Activated CD4-positive, alpha-beta memory T cell treated with anti-CD3 and anti-CD28 coated beads for 36 hours (primary cell): ENCODE results near the gene PLCH1. TPM values are rescaled to one million over a fixed set of nuclear protein-coding genes. Genes with fewer than 3 reads are reported as not detected.
A peak's percentile ranks its signal among the peaks of the same experiment; 100 is the strongest.

Experiments used
- CTCF ChIA-PET: fragments of 350-600 bp; sonication (Branson Sonifier 250); formaldehyde crosslinking; loops from one replicate; lab custom pipeline; 2021; ENCODE audit warnings: antibody characterized with exemption, inconsistent platforms; lab: Charles Lee
- POLR2A ChIA-PET: fragments of 350-600 bp; sonication (Branson Sonifier 250); formaldehyde crosslinking; loops from one replicate; lab custom pipeline; 2021; ENCODE audit warnings: antibody characterized with exemption; lab: Charles Lee
- DNase-seq: peaks from one replicate; pipeline ENCODE4 v3.0.0-alpha.2; 2020
- H3K27ac Mint-ChIP-seq: one replicate; pipeline ENCODE4 v1.8.0; 2021; ENCODE audit warnings: mixed read lengths
- H3K27me3 Mint-ChIP-seq: one replicate; pipeline ENCODE4 v1.8.0; 2021; ENCODE audit warnings: mixed read lengths
- H3K36me3 Mint-ChIP-seq: one replicate; pipeline ENCODE4 v1.8.0; 2021; ENCODE audit warnings: mixed read lengths
- H3K4me1 Mint-ChIP-seq: one replicate; pipeline ENCODE4 v1.8.0; 2021; ENCODE audit warnings: low read depth, mixed read lengths
- H3K4me3 Mint-ChIP-seq: one replicate; pipeline ENCODE4 v1.8.0; 2021; ENCODE audit warnings: mild to moderate bottlenecking, mixed read lengths
- H3K9me3 Mint-ChIP-seq: one replicate; pipeline ENCODE4 v1.8.0; 2021; ENCODE audit warnings: mixed read lengths
- intact Hi-C: fragments of 100-400 bp; cut with micrococcal nuclease; formaldehyde crosslinking; loops from one replicate; pipeline ENCODE4 v1.15.1; 2023
- total RNA-seq, 2 experiments: library from RNA; stranded (reverse); gene quantifications; one replicate each; pipeline ENCODE4 v1.2.3, GENCODE V29; 2021

Gene PLCH1
- total RNA-seq, 2 experiments from 2014 or later: 0.10 to 0.12 TPM

DNA sequence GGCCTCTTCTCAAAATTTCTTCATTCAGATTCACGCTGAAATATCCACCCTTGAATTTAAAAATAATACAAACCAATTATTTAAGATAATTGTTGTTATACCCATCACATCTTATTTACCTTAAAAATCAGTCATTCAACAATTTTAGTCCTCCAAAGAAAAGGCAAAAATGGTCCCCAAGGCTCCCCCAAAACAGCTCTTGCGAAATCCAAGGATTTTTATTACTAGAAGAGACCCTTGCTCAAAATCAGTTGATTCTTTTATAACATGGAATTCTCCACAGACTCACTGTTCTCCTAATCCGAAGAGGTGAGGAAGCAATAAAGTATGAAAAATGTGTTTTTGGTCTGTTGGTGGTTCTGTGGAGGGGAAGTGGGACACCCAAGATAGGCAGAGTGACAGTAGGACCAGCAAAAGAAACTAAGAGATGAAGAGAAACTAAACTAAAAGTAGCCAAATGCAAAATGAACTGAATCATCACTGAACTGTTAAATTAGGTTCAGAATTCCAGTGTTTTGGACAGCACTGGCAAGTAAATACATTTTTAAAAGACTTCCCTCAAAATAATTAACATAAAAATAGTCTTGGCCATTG, 19.1 kb upstream of the PLCH1 start:
- CTCF ChIA-PET: interaction anchor here (1.1 kb wide), 1 partner anchor 42 kb away, joined by 3 read pairs; the partner anchor contains the start of gene C3orf33
- H3K27ac Mint-ChIP-seq: no peak overlapping the region
- H3K4me1 Mint-ChIP-seq: peaks cover 6% of the 10 kb centered on the region
- peaks cover 9% of the 10 kb centered on the region for H3K36me3 Mint-ChIP-seq
- intact Hi-C loops: no loop called here
- DNase-seq: no peak
- no peak overlapping the region for H3K4me3 Mint-ChIP-seq
- no peaks in the 10 kb centered on the region for H3K9me3 Mint-ChIP-seq
- POLR2A ChIA-PET: no interaction called here
- H3K27me3 Mint-ChIP-seq: no peaks in the 10 kb centered on the region

DNA sequence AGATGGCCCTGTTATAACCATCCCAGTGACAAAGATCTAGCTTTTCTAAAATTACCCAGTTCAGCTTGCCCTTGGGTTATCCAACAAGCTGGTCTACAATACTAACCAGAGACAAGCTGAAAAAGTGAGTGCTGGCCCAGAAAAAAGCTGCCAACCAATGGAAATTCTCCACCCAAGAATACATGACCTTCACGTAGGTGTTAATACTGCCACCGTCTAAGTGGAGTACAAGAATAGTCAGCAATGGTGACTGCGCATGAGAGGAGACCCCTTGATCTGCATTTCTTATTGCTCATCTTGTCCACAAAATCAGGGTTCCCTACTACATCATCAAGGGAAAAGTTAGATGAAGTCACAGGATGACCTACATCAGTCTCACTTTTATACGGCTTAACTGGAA, 15.8 kb upstream of the PLCH1 start:
- H3K27ac Mint-ChIP-seq: no peak overlapping the region
- peaks cover 4% of the 10 kb centered on the region for H3K36me3 Mint-ChIP-seq
- no peaks in the 10 kb centered on the region for H3K4me1 Mint-ChIP-seq
- H3K27me3 Mint-ChIP-seq: no peaks in the 10 kb centered on the region
- ChIA-PET POLR2A (no interaction called here), CTCF (interaction anchor here (0.7 to 1.9 kb wide), 2 partner anchors 12 to 45 kb away, joined by 3 to 6 read pairs; partner anchors contain the start of gene C3orf33)
- no peak overlapping the region for H3K4me3 Mint-ChIP-seq
- intact Hi-C loops: no loop called here
- no peak for DNase-seq
- H3K9me3 Mint-ChIP-seq: no peaks in the 10 kb centered on the region

DNA sequence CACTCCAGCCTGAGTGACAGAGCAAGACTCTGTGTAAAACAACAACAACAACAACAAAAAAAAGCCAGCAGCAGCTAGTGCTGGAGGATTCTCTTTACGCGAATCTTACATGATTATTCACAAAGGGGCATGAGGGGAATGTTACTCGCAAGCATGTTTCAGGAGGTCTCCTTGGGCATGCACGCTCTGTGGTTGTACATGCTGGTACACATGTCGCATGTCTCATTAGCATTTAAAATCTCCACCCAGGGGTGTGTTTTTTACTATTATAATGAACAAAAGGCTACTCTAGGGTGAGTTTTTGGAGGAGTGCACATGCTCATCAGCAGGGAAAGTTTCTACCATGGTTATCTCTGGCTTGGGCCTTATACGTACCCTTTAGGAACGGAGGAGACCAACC, 12.7 kb upstream of the PLCH1 start:
- Mint-ChIP-seq H3K27ac (no peak overlapping the region), H3K9me3 (no peaks in the 10 kb centered on the region), H3K36me3 (no peaks in the 10 kb centered on the region), H3K27me3 (no peaks in the 10 kb centered on the region), H3K4me1 (no peaks in the 10 kb centered on the region), H3K4me3 (no peak overlapping the region)
- CTCF ChIA-PET: no interaction called here
- POLR2A ChIA-PET: no interaction called here
- no peak for DNase-seq
- intact Hi-C loops: no loop called here

DNA sequence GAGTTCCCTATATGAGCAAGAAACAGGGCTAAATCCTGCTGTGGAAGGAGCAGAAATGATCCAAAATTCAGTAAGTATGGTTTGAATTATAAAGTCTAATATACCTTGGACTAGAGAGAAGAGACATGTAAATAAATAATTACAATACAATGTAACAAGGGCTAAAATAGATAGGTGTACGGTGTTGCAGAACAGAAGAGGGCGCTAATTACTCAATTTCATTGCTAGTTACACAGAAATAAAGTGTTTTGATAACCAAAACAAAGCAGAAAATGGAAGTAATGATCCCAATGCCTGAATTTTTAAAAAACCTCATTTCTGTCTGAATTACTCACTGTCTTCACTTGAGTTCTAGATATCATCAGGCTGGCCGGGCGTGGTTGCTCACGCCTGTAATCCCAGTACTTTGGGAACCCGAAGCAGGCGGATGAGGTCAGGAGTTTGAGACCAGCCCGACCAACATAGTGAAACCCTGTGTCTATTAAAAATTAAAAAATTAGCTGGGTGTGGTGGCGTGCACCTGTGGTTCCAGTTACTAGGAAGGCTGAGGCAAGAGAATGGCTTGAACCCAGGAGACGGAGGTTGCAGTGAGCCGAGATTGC, 8.3 kb upstream of the PLCH1 start:
- Mint-ChIP-seq H3K36me3 (no peaks in the 10 kb centered on the region), H3K4me3 (no peak overlapping the region), H3K9me3 (no peaks in the 10 kb centered on the region), H3K27ac (no peak overlapping the region), H3K4me1 (no peaks in the 10 kb centered on the region), H3K27me3 (no peaks in the 10 kb centered on the region)
- ChIA-PET POLR2A (no interaction called here), CTCF (no interaction called here)
- intact Hi-C loops: loop anchor here (1.0 kb wide), 1 partner anchor 118 kb away; no protein-coding TSS in a partner anchor
- no peak for DNase-seq

DNA sequence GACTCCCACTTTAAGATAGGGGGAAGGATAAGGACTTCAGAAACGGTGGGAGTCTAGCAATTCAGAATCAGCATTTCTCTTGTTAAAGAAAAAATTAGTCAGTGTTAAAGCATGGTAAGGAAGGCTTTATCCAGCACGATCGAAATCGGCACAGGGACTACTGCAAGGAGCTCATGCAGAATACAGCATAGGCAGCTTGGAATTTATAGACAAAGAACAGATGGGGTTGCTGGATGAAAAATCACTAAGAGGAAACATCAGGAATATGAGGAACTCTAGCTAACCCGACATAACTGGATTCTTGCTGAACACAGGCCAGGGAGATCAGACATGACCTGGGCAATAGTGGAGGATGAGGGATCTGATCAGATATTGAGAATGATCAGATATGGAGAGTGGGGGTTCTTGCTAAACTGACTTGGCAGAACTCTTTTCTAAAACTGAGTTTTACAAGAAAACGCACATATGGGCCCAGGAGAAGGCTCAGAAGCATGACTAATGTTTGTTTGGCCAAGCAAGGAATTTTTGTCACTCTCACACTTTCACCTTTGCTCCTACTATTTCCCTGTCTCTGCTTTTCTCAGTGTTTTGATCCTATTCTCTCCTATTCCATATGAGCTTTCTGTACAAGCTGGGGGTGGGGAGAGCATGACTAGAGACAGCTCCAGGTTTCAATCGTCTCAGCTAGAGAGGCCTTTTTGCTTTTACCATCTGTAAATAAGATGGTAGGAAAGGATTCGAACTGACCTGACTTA, 3.9 kb upstream of the PLCH1 start:
- CTCF ChIA-PET: interaction anchor here (0.6 to 0.7 kb wide), 2 partner anchors 12 to 75 kb away, joined by 3 read pairs; no protein-coding TSS in a partner anchor
- no peak for DNase-seq
- Mint-ChIP-seq H3K27me3 (peaks cover 15% of the 10 kb centered on the region), H3K9me3 (no peaks in the 10 kb centered on the region), H3K36me3 (no peaks in the 10 kb centered on the region), H3K4me3 (no peak overlapping the region), H3K27ac (no peak overlapping the region), H3K4me1 (peaks cover 13% of the 10 kb centered on the region)
- intact Hi-C loops: no loop called here
- POLR2A ChIA-PET: no interaction called here

DNA sequence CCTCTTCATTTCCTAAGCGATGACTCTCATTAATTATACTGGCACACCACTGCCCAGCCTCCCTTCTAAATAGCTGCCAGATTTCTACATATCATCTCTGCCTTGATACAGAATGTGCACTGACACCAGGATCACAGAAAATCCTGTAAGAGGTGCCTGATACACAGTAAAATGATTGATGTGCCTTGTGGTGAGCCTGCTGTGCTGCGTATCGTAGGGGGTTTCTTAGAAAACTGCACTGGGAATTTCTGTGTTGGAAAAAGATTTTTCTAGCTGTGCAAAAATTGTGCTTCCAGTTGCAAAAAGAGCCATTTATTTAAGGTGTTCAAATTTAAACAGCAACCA, 3.0 kb upstream of the PLCH1 start:
- ChIA-PET CTCF (interaction anchor here (0.6 to 0.7 kb wide), 2 partner anchors 12 to 76 kb away, joined by 3 read pairs; no protein-coding TSS in a partner anchor), POLR2A (no interaction called here)
- Mint-ChIP-seq H3K36me3 (no peaks in the 10 kb centered on the region), H3K4me1 (peaks cover 15% of the 10 kb centered on the region), H3K27me3 (peaks cover 18% of the 10 kb centered on the region), H3K27ac (no peak overlapping the region), H3K9me3 (no peaks in the 10 kb centered on the region), H3K4me3 (no peak overlapping the region)
- intact Hi-C loops: no loop called here
- no peak for DNase-seq

DNA sequence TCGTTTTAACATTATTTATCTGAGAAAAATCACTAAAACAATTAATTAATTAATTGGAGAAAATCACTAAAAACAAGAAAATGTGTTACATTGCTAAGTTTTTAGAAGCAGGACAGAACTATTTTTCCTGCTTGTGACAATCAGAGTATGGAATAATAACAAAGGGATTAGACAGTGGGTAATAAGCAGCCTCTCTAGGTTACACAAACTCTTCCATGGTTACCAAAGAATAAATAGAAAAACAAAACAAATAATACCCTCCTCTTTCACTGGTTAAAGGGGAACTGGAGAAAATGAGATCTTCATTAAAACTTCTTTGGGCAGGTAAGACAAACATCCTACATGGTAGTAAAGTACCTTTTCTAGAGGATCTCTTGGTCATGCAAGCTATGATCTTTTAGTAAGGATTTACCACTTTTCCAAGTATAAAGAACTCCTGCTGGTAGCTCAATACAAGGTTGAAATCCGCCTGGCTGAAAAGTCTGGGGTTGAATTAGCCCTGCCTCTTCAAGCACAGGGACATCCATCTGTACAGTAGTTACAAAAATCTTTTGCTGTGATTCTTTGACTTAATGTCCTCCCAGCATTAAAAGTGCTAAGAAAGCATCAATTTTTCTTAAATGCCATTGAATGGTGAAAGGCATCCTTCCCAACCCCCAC, 2.5 kb upstream of the PLCH1 start:
- POLR2A ChIA-PET: no interaction called here
- no peaks in the 10 kb centered on the region for H3K36me3 Mint-ChIP-seq
- no peak for DNase-seq
- no peaks in the 10 kb centered on the region for H3K9me3 Mint-ChIP-seq
- H3K27me3 Mint-ChIP-seq: peaks cover 21% of the 10 kb centered on the region
- no peak overlapping the region for H3K4me3 Mint-ChIP-seq
- H3K27ac Mint-ChIP-seq: no peak overlapping the region
- CTCF ChIA-PET: interaction anchor here (1.6 kb wide), 1 partner anchor 59 kb away, joined by 5 read pairs; the partner anchor contains the start of gene C3orf33
- peaks cover 15% of the 10 kb centered on the region for H3K4me1 Mint-ChIP-seq
- intact Hi-C loops: no loop called here

DNA sequence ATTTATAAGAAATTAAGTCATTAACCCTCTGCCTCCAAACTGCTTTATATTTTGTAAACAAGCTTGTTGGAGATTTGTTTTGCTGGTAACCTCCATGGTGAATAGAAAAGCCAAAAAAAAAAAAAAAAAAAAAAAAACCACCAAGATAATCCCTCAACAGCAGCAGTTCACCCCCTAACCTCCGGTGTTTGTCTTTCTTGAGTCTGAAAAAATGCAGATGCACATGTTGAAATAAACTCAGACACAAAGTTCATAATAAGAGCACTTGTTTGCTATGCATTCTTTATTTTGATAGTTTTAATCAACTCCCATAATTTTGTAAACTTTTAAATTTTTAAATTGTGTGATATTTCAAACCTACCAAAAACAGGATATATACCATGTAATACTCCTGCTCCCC, 1.8 kb upstream of the PLCH1 start:
- peaks cover 23% of the 10 kb centered on the region for H3K27me3 Mint-ChIP-seq
- intact Hi-C loops: no loop called here

DNA sequence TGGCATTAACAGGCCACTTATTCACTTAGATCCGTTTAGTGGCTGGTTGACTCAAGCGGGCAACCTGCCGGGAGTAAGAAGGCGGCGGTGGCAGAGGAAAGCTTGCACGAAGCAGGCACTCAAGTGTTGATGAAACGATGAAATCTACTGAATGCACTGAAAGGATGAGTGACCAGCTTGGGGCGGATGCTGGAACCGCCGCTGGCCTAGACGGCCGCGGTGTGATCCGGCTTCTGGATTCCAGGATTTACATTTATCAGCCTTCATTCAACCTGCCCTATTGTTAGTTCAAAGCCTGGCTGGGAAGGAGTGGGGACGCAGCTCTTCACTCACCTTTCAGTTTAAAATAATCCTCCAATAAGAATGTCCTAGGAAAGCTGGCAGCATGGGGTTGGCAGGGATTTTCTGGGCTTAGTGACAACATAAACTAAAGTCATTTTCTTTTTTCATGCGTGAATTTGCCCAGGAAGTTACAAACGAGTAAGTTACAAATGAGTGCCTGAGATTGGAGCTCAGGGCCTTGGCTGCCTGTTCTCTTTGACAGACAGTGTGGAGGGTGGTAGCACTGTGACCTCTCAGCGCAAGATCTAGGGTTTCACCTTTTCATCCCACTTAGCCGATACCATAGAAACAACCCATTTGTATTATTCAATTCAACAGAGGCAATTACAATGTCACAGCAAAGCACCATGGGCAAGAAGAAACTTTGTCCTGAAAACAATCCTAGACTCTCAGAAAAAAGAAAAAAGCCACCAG, 1.1 kb upstream of the PLCH1 start:
- Mint-ChIP-seq H3K4me1 (peaks cover 15% of the 10 kb centered on the region), H3K27ac (no peak overlapping the region), H3K9me3 (no peaks in the 10 kb centered on the region), H3K36me3 (no peaks in the 10 kb centered on the region), H3K4me3 (peak overlapping the region; percentile 79), H3K27me3 (peaks cover 27% of the 10 kb centered on the region)
- peak; percentile 21 for DNase-seq
- POLR2A ChIA-PET: no interaction called here
- intact Hi-C loops: loop anchor here (2.0 kb wide), 1 partner anchor 109 kb away; the partner anchor contains the start of gene SLC33A1
- CTCF ChIA-PET: interaction anchor here (0.6 to 1.6 kb wide), 3 partner anchors 10 to 60 kb away, joined by 3 to 5 read pairs (median 5); partner anchors contain the start of gene C3orf33

More for the DNA sequence above, 1.8 kb upstream of the PLCH1 start:
- Mint-ChIP-seq H3K27ac (no peak overlapping the region), H3K4me1 (peaks cover 15% of the 10 kb centered on the region), H3K36me3 (no peaks in the 10 kb centered on the region), H3K4me3 (no peak overlapping the region), H3K9me3 (no peaks in the 10 kb centered on the region)
- ChIA-PET CTCF (interaction anchor here (0.6 to 1.6 kb wide), 3 partner anchors 11 to 59 kb away, joined by 3 to 5 read pairs (median 5); partner anchors contain the start of gene C3orf33), POLR2A (no interaction called here)
- DNase-seq: no peak

DNA sequence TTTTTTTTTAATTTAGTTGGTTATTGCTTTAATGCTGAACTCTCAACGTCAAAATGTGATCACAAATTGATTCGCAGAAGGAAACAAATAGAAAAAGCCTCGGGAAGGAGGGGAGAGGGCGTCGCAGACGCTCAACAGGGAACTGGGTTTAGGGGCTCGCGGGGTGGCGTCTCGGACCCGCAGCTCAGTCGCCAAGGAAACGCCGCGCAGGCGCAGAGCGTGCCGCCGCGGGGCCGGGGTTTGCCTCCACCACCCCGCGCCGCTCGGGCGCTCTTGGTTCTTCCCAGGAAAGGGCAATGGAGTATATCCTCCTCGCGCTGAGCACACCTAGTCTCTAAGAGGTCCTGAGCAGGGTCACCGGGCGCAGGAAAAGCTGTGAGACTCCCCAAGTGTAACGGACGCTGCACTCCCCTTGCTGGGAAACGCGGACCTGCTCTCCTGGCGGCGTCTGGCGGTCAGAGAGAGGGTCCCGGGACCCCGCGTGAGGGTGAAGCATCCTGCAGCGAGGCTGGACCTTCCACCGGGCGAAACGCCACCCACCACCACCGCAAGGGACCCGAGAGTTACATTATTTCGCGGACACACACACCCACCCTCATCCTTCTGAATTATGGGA, 753 bp downstream of the PLCH1 start:
- POLR2A ChIA-PET: no interaction called here
- intact Hi-C loops: loop anchor here (2.0 to 5.0 kb wide), 2 partner anchors 63 to 111 kb away; partner anchors contain the start of genes C3orf33 and SLC33A1
- no peaks in the 10 kb centered on the region for H3K9me3 Mint-ChIP-seq
- peak overlapping the region; percentile 79 for H3K4me3 Mint-ChIP-seq
- H3K4me1 Mint-ChIP-seq: peaks cover 15% of the 10 kb centered on the region
- CTCF ChIA-PET: interaction anchor here (0.5 to 1.0 kb wide), 3 partner anchors 8 to 392 kb away, joined by 3 to 4 read pairs (median 3); no protein-coding TSS in a partner anchor
- no peak overlapping the region for H3K27ac Mint-ChIP-seq
- peak; percentile 51 for DNase-seq
- H3K27me3 Mint-ChIP-seq: peaks cover 35% of the 10 kb centered on the region
- H3K36me3 Mint-ChIP-seq: no peaks in the 10 kb centered on the region

DNA sequence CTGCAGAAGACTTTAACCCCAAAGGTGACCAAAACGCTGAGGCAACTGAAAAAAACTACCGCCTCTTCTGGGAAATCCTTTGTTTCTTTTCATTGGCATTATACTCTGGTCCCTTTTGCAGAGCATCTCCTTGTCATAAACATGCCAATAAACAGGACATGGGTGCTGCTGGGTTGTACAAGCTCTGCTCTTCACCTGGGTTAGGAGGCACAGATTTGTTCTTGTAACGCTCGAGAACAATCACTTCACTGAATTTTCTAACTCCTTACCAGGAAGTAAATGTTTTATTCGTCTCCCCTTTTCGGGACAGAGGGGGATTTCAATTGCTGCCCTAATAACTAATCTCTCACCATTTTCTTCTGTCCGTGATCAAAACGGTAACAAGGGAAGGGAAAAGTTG, 1.3 kb downstream of the PLCH1 start:
- DNase-seq: no peak
- POLR2A ChIA-PET: no interaction called here
- intact Hi-C loops: loop anchor here (2.0 to 5.0 kb wide), 2 partner anchors 64 to 111 kb away; partner anchors contain the start of genes C3orf33 and SLC33A1
- Mint-ChIP-seq H3K27me3 (peaks cover 38% of the 10 kb centered on the region), H3K4me3 (peak overlapping the region; percentile 79), H3K4me1 (peaks cover 15% of the 10 kb centered on the region), H3K9me3 (no peaks in the 10 kb centered on the region), H3K27ac (no peak overlapping the region), H3K36me3 (no peaks in the 10 kb centered on the region)
- CTCF ChIA-PET: interaction anchor here (1.0 kb wide), 1 partner anchor 9 kb away, joined by 4 read pairs; no protein-coding TSS in a partner anchor
